Right lung (tissue), 5 donors: ENCODE results near the gene DAPK1. TPM values are rescaled to one million over a fixed set of nuclear protein-coding genes. Genes with fewer than 3 reads are reported as not detected.
"Not testable (repeated sequence)": the region's sequence is repeated elsewhere in the genome, so short reads cannot be mapped to it uniquely, and the experiment has no call there.

Source experiments
- DNase-seq, 2 donors: peaks; one replicate each; pipeline ENCODE4 v3.0.0-alpha.2; 2013
- polyA plus RNA-seq, 5 donors: library from polyadenylated mRNA; unstranded; fragments of 120-200 nt; gene quantifications; one replicate each; pipeline versions ENCODE4 v1.2.1 to v1.2.3, GENCODE V29; 2013; ENCODE audit warnings: inconsistent platforms in 1 of 5, low replicate concordance in 1 of 5; ENCODE audit not compliant: insufficient read length in 5 of 5, insufficient read depth in 1 of 5

Gene DAPK1
- polyA plus RNA-seq, 5 donors = 173 to 232 (median 217) TPM

GRCh38 chr9:87733273-87734052 is 235.8 kb downstream of the DAPK1 start:
- no peak for DNase-seq

- DNase-seq = no peak
Measured at GRCh38 chr9:87734106-87734505, 236.4 kb downstream of the DAPK1 start.

- DNase-seq = no peak
Measured at GRCh38 chr9:87739546-87739945, 241.9 kb downstream of the DAPK1 start.

GRCh38 chr9:87740209-87740608 is 242.5 kb downstream of the DAPK1 start:
- DNase-seq = no peak

GRCh38 chr9:87741326-87741725 is 243.7 kb downstream of the DAPK1 start:
- DNase-seq = no peak

- no peak for DNase-seq
Measured at GRCh38 chr9:87741891-87742290, 244.2 kb downstream of the DAPK1 start.

- no peak for DNase-seq
Measured at GRCh38 chr9:87742813-87743428, 245.3 kb downstream of the DAPK1 start.

- not testable (repeated sequence) for DNase-seq
Measured at GRCh38 chr9:87744247-87744646, 246.6 kb downstream of the DAPK1 start.

- DNase-seq = no peak
Measured at GRCh38 chr9:87746186-87746585, 248.5 kb downstream of the DAPK1 start.

GRCh38 chr9:87748881-87749280 is 251.2 kb downstream of the DAPK1 start:
- DNase-seq = no peak

GRCh38 chr9:87749335-87750035 is 251.8 kb downstream of the DAPK1 start:
- no peak for DNase-seq

- no peak for DNase-seq
Measured at GRCh38 chr9:87750726-87751125, 253.1 kb downstream of the DAPK1 start.

- no peak for DNase-seq
Measured at GRCh38 chr9:87751423-87751822, 253.8 kb downstream of the DAPK1 start.

- no peak for DNase-seq
Measured at GRCh38 chr9:87751868-87752267, 254.2 kb downstream of the DAPK1 start.

GRCh38 chr9:87753313-87753712 is 255.6 kb downstream of the DAPK1 start:
- no peak for DNase-seq

Other genes with a start within 250 kb of the DAPK1 start
- gene CTSL, start 228.3 kb downstream of the DAPK1 start, polyA plus RNA-seq = 10 to 100 TPM; 72.3 to 85.0 (median 79.3) TPM